Skeletal muscle tissue (tissue), 4 donors: Measurements from ENCODE around the gene HDC. TPM values are rescaled to one million over a fixed set of nuclear protein-coding genes. Genes with fewer than 3 reads are reported as not detected.

ENCODE experiments used
- H3K27ac ChIP-seq: one replicate; pipeline ENCODE4 v1.7.0; 2013; ENCODE audit warnings: mild to moderate bottlenecking, low read depth, low read length, inconsistent platforms
- H3K27me3 ChIP-seq, 3 donors: one replicate each; pipeline ENCODE4 v1.7.0; 2013; ENCODE audit warnings: low read length in 3 of 3; ENCODE audit not compliant: control insufficient read depth in 3 of 3, insufficient read depth in 3 of 3
- H3K36me3 ChIP-seq, 3 donors: one replicate each; pipeline ENCODE4 v1.7.0; 2013; ENCODE audit warnings: low read length in 3 of 3; ENCODE audit not compliant: control insufficient read depth in 3 of 3, insufficient read depth in 3 of 3
- H3K4me1 ChIP-seq, 3 donors: one replicate each; pipeline ENCODE4 v1.7.0; 2013; ENCODE audit warnings: low read length in 3 of 3, mild to moderate bottlenecking in 3 of 3; ENCODE audit not compliant: control insufficient read depth in 3 of 3, insufficient read depth in 3 of 3
- H3K4me3 ChIP-seq, 3 donors: one replicate each; pipeline ENCODE4 v1.7.0; 2013; ENCODE audit warnings: low read length in 3 of 3
- H3K9ac ChIP-seq, 3 donors: one replicate each; pipeline ENCODE4 v1.7.0; 2013; ENCODE audit warnings: low read length in 3 of 3, mild to moderate bottlenecking in 3 of 3, moderate library complexity in 2 of 3, low read depth in 1 of 3
- H3K9me3 ChIP-seq, 3 donors: one replicate each; pipeline ENCODE4 v1.7.0; 2013; ENCODE audit warnings: low read length in 3 of 3; ENCODE audit not compliant: control insufficient read depth in 3 of 3
- total RNA-seq: library from RNA; depleted of rRNA; stranded (reverse); fragments of >200 nt; gene quantifications from one replicate; pipeline ENCODE4 v1.2.3, GENCODE V29; 2014
- donor health status: Osteomylitis.

HDC gene
- total RNA-seq, 1 donor from 2014 or later, result 2.1 TPM

GRCh38 chr15:50229336-50229735 is 36.2 kb downstream of the HDC start:
- Histone ChIP-seq H3K36me3 (no peaks in the 10 kb centered on the region), H3K27me3 (no peaks in the 10 kb centered on the region)

GRCh38 chr15:50228866-50229265 is 36.7 kb downstream of the HDC start:
- Histone ChIP-seq H3K27ac (no peak overlapping the region), H3K27me3 (no peaks in the 10 kb centered on the region), H3K4me3 (no peak overlapping the region), H3K9ac (no peak overlapping the region), H3K4me1 (no peaks in the 10 kb centered on the region), H3K36me3 (no peaks in the 10 kb centered on the region), H3K9me3 (no peaks in the 10 kb centered on the region)

More at GRCh38 chr15:50229336-50229735, 36.2 kb downstream of the HDC start:
- H3K4me1 ChIP-seq, result no peaks in the 10 kb centered on the region
- no peaks in the 10 kb centered on the region for H3K9me3 ChIP-seq
- no peak overlapping the region for H3K9ac ChIP-seq
- no peak overlapping the region for H3K4me3 ChIP-seq
- no peak overlapping the region for H3K27ac ChIP-seq

- Histone ChIP-seq H3K27ac (no peak overlapping the region), H3K9ac (no peak overlapping the region), H3K4me3 (no peak overlapping the region), H3K9me3 (no peaks in the 10 kb centered on the region), H3K36me3 (no peaks in the 10 kb centered on the region), H3K4me1 (no peaks in the 10 kb centered on the region), H3K27me3 (peaks cover 0 to 2% (median 0%) of the 10 kb centered on the region in 3 donors)
Measured at GRCh38 chr15:50227076-50227475, 38.5 kb downstream of the HDC start.

DNA sequence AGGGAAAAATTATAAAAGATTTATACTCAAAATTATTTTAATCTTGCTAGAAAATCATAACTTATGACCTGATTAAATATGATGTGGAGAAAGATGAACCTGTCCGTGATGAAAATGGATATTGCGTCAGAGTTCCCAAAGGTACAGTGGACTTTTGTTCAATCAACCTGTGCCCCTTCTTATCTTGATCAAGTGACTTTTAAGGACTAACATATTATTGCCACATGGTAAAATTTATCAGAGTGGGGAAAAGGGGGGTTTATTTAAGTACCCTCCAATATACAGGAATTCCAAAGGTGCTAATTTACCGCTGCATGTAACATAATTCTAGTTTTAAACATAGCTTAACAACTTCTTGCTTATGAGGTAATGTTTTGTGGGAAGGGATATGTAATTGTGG is 39.6 kb downstream of the HDC start:
- Histone ChIP-seq H3K4me1 (no peaks in the 10 kb centered on the region), H3K9ac (no peak overlapping the region), H3K36me3 (no peaks in the 10 kb centered on the region), H3K27ac (no peak overlapping the region), H3K27me3 (peaks cover 0 to 2% (median 0%) of the 10 kb centered on the region in 3 donors), H3K4me3 (no peak overlapping the region), H3K9me3 (no peaks in the 10 kb centered on the region)

GRCh38 chr15:50225057-50225456 is 40.5 kb downstream of the HDC start:
- H3K9me3 ChIP-seq, result no peaks in the 10 kb centered on the region
- H3K27me3 ChIP-seq, result peaks cover 0 to 2% (median 0%) of the 10 kb centered on the region in 3 donors
- H3K36me3 ChIP-seq, result no peaks in the 10 kb centered on the region
- no peak overlapping the region for H3K27ac ChIP-seq
- H3K4me1 ChIP-seq, result no peaks in the 10 kb centered on the region
- no peak overlapping the region for H3K9ac ChIP-seq
- no peak overlapping the region for H3K4me3 ChIP-seq

GRCh38 chr15:50224606-50225005 is 40.9 kb downstream of the HDC start:
- no peak overlapping the region for H3K4me3 ChIP-seq
- H3K27ac ChIP-seq, result no peak overlapping the region
- H3K9me3 ChIP-seq, result no peaks in the 10 kb centered on the region
- no peak overlapping the region for H3K9ac ChIP-seq
- H3K36me3 ChIP-seq, result no peaks in the 10 kb centered on the region
- no peaks in the 10 kb centered on the region for H3K4me1 ChIP-seq
- H3K27me3 ChIP-seq, result peaks cover 0 to 2% (median 0%) of the 10 kb centered on the region in 3 donors

GRCh38 chr15:50222181-50222580 is 43.3 kb downstream of the HDC start:
- Histone ChIP-seq H3K27me3 (peaks cover 0 to 2% (median 0%) of the 10 kb centered on the region in 3 donors), H3K4me1 (no peaks in the 10 kb centered on the region), H3K4me3 (no peak overlapping the region), H3K36me3 (no peaks in the 10 kb centered on the region), H3K27ac (no peak overlapping the region), H3K9me3 (no peaks in the 10 kb centered on the region), H3K9ac (no peak overlapping the region)

- H3K36me3 ChIP-seq, result no peaks in the 10 kb centered on the region
- no peaks in the 10 kb centered on the region for H3K4me1 ChIP-seq
- no peak overlapping the region for H3K27ac ChIP-seq
- no peak overlapping the region for H3K4me3 ChIP-seq
- no peak overlapping the region for H3K9ac ChIP-seq
- peaks cover 0 to 2% (median 0%) of the 10 kb centered on the region in 3 donors for H3K27me3 ChIP-seq
- no peaks in the 10 kb centered on the region for H3K9me3 ChIP-seq
Measured at GRCh38 chr15:50219820-50220219, 45.7 kb downstream of the HDC start.

GRCh38 chr15:50218691-50219090 is 46.8 kb downstream of the HDC start:
- Histone ChIP-seq H3K4me3 (no peak overlapping the region), H3K4me1 (no peaks in the 10 kb centered on the region), H3K9ac (no peak overlapping the region), H3K9me3 (no peaks in the 10 kb centered on the region), H3K27me3 (peaks cover 0 to under 1% (median 0%) of the 10 kb centered on the region in 3 donors), H3K36me3 (no peaks in the 10 kb centered on the region), H3K27ac (no peak overlapping the region)

DNA sequence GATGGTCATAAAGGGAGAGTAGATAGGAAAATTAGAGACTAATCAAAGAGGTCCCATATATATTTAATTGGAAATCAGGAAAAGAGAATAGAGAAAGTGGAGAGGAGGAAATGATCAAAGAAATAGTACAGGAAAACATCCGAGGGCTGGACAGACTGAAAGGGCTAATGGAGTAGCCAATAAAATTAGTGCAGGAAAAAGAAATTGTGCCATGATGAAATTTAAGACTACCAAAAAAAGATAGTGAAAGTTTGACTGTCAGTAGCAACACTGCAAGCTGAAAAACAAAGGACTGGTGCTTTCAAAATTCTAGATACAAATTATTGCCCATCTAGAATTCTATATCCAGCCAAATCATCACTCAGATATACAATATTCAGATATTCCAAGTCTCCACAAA is 47.2 kb downstream of the HDC start:
- no peak overlapping the region for H3K9ac ChIP-seq
- H3K36me3 ChIP-seq, result no peaks in the 10 kb centered on the region
- H3K27ac ChIP-seq, result no peak overlapping the region
- no peaks in the 10 kb centered on the region for H3K27me3 ChIP-seq
- H3K9me3 ChIP-seq, result no peaks in the 10 kb centered on the region
- H3K4me3 ChIP-seq, result no peak overlapping the region
- no peaks in the 10 kb centered on the region for H3K4me1 ChIP-seq
